ENCODE measurements around the gene ALDH3A2.

GRCh38 chr17:19717411-19717908 lies 68.9 kb downstream of the ALDH3A2 start:
- TF ChIP-seq CTCF (IDR thresholded peaks at IDR 0.05), result no peak
- no peak for TF ChIP-seq REST (IDR thresholded peaks at IDR 0.05; ENCODE audit: insufficient read depth in 1 of 2, low read depth in 2 of 2, low read length in 1 of 2)
